Esophagus muscularis mucosa (tissue), 4 donors: ENCODE results near the gene NAT14. TPM values are rescaled to one million over a fixed set of nuclear protein-coding genes. Genes with fewer than 3 reads are reported as not detected.

Experiments used
- DNase-seq: peaks from one replicate; pipeline ENCODE4 v3.0.0-alpha.2; 2017; ENCODE audit errors: extremely low spot score
- H3K27ac ChIP-seq, 4 donors: fragments of 200-600 bp; sonication (generic); replicated peaks in 1 of 4; 1 replicate in 3 of 4; 2 replicates in 1 of 4; pipeline ENCODE4 v1.5.1; 2016 to 2019; ENCODE audit warnings: mild to moderate bottlenecking in 1 of 4
- H3K27me3 ChIP-seq, 4 donors: fragments of 200-600 bp; sonication (generic); one replicate each; pipeline versions ENCODE4 v1.5.1 to v1.6.0; 2016 to 2019
- H3K36me3 ChIP-seq, 4 donors: fragments of 200-600 bp; sonication (generic); one replicate each; pipeline ENCODE4 v1.5.1; 2016 to 2019
- H3K4me1 ChIP-seq, 4 donors: fragments of 200-600 bp; sonication (generic); one replicate each; pipeline ENCODE4 v1.5.1; 2016 to 2019
- H3K4me3 ChIP-seq, 4 donors: fragments of 200-600 bp; sonication (generic); 1 replicate in 2 of 4; 2 replicates in 2 of 4; pipeline ENCODE4 v1.5.1; 2016 to 2019; ENCODE audit warnings: mild to moderate bottlenecking in 4 of 4, moderate library complexity in 1 of 4
- H3K9me3 ChIP-seq, 4 donors: fragments of 200-600 bp; sonication (generic); 1 replicate in 3 of 4; 2 replicates in 1 of 4; pipeline ENCODE4 v1.5.1; 2016 to 2019
- CTCF ChIP-seq, 3 experiments: fragments of 200-600 bp in 2 of 3; fragments of 450-650 bp in 1 of 3; sonication (generic) in 2 of 3; IDR thresholded peaks; one replicate each; pipeline ENCODE4 v1.5.1; 2017 to 2019; ENCODE audit warnings: antibody characterized with exemption in 3 of 3, mild to moderate bottlenecking in 2 of 3, moderate library complexity in 1 of 3
- EP300 ChIP-seq: sonication (generic); formaldehyde crosslinking; IDR thresholded peaks from one replicate; pipeline ENCODE4 v1.6.1; 2017; ENCODE audit warnings: antibody characterized with exemption
- POLR2A ChIP-seq: fragments of 450-650 bp; IDR thresholded peaks from one replicate; pipeline ENCODE4 v1.6.1; 2017; ENCODE audit warnings: antibody characterized with exemption, moderate library complexity, mild to moderate bottlenecking, low read depth
- POLR2AphosphoS5 ChIP-seq, 2 donors: sonication (generic); formaldehyde crosslinking; IDR thresholded peaks; one replicate each; pipeline ENCODE4 v1.6.1; 2017; ENCODE audit warnings: antibody characterized with exemption in 2 of 2
- WGBS: methylation state at CpG from one replicate; pipeline ENCODE4 v1.1.5; 2018; 5-methylcytosine and 5-hydroxymethylcytosine counted together
- intact Hi-C: fragments of 100-400 bp; cut with DNase I; formaldehyde crosslinking; loops from one replicate; pipeline ENCODE4 v1.15.1; 2023
- total RNA-seq, 4 donors: library from RNA; depleted of rRNA; stranded (reverse); fragments of >200 nt; gene quantifications; one replicate each; pipeline versions ENCODE4 v1.1.0 to v1.2.1, GENCODE V29; 2016

NAT14 gene
- total RNA-seq, 4 donors from 2014 or later, result 5.8 to 14.2 (median 10.2) TPM

DNA sequence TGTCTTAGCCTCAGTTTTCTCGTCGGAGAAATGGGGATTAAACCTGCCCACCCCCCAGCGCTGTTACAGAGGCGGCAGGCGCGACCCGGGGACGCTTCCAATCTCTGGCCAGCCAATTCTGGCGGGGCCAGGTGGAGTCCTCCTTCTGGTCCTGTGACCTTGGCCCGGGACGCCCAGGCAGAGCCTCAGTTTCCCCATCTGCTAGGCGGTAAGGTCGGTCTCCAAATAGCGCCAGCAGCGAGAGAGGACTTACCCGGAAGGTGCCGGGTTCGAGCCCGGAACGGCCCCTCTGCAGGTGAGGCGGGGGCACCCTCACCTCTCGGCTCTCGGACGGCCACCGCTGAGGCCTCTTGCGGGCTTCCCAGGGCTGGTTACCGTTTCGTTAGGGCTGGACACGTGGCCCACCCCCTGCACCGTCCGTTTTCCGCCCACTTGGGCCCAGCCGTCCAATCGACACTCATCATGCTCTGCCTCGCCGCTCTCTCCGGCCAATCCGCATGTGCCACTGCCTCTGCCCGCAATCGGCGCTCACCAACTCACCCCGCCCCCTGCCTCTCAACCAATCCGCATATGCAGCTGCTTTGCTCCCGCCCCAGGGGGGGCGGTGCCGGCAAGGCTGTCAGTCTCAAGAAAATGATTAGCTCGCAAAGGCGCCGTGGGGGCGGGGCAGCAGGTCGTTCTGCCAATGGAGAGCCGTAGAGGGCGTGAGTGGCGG is 23.6 kb upstream of the NAT14 start, which contains the start of gene ISOC2:
TSS of gene ISOC2 (minus strand) at position 384 of the 715 bp plus-strand sequence. CDS start 5,156 bp downstream, outside the sequence.
- Histone ChIP-seq H3K4me1 (peaks cover 11 to 38% (median 33%) of the 10 kb centered on the region in 4 donors), H3K4me3 (peak within 1 kb of the TSS; percentile 79 to 95 (median 84)), H3K27me3 (no peaks in the 10 kb centered on the region), H3K27ac (peak within 1 kb of the TSS; percentile 93 to 97 (median 95)), H3K9me3 (no peaks in the 10 kb centered on the region), H3K36me3 (peaks cover 0 to 6% (median under 1%) of the 10 kb centered on the region in 4 donors)
- peak; percentile 75 for TF ChIP-seq POLR2A
- no peak for TF ChIP-seq EP300
- TF ChIP-seq CTCF (IDR thresholded peaks at IDR 0.05), result peak in 1 of 3 experiments; percentile 17
- peak; percentile 79 to 89 for TF ChIP-seq POLR2AphosphoS5 (IDR thresholded peaks at IDR 0.05)
- DNase-seq, result peak; percentile 100
- WGBS, result 0% methylated on average over 5 of the region's 54 CpGs
- intact Hi-C loops, result no loop called here

GRCh38 chr19:55461974-55462626 is 22.9 kb upstream of the NAT14 start:
- no peaks in the 10 kb centered on the region for H3K36me3 ChIP-seq
- no peak for DNase-seq
- H3K27me3 ChIP-seq, result no peaks in the 10 kb centered on the region
- no peaks in the 10 kb centered on the region for H3K9me3 ChIP-seq
- intact Hi-C loops, result no loop called here
- TF ChIP-seq POLR2A (no peak), CTCF (IDR thresholded peaks at IDR 0.05) (no peak), POLR2AphosphoS5 (IDR thresholded peaks at IDR 0.05) (no peak), EP300 (no peak)
- peaks cover 11 to 38% (median 33%) of the 10 kb centered on the region in 4 donors for H3K4me1 ChIP-seq
- WGBS, result 13% methylated on average over 27 of the region's 27 CpGs
- H3K4me3 ChIP-seq, result peak overlapping the region; percentile 79 to 95 (median 84)
- H3K27ac ChIP-seq, result peak overlapping the region; percentile 88 to 96 (median 94)

DNA sequence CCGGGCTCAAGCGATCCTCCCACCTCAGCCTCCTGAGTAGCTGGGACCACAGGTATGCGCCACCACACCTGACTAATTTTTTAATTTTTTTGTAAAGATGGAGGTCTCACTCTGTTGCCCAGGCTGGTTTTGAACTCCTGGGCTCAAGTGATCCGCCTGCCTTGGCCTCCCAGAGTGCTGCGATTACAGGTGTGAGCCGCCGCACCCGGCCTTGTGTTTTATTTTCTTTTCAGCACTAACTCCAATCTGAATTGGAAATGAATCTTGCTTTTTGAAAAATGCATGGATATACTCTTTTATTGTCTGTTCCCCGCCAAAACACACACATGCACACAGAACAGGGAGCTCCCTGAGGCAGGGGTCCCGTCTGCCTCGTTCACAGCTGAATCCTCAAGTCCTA is 22.3 kb upstream of the NAT14 start:
- DNase-seq, result no peak
- intact Hi-C loops, result no loop called here
- Histone ChIP-seq H3K4me3 (no peak overlapping the region), H3K36me3 (no peaks in the 10 kb centered on the region), H3K4me1 (peaks cover 15 to 42% (median 36%) of the 10 kb centered on the region in 4 donors), H3K27ac (no peak overlapping the region), H3K27me3 (no peaks in the 10 kb centered on the region), H3K9me3 (no peaks in the 10 kb centered on the region)
- no peak for TF ChIP-seq EP300
- no peak for TF ChIP-seq POLR2AphosphoS5 (IDR thresholded peaks at IDR 0.05)
- no peak for TF ChIP-seq POLR2A
- no peak for TF ChIP-seq CTCF (IDR thresholded peaks at IDR 0.05)
- 83% methylated on average over 11 of the region's 11 CpGs for WGBS

DNA sequence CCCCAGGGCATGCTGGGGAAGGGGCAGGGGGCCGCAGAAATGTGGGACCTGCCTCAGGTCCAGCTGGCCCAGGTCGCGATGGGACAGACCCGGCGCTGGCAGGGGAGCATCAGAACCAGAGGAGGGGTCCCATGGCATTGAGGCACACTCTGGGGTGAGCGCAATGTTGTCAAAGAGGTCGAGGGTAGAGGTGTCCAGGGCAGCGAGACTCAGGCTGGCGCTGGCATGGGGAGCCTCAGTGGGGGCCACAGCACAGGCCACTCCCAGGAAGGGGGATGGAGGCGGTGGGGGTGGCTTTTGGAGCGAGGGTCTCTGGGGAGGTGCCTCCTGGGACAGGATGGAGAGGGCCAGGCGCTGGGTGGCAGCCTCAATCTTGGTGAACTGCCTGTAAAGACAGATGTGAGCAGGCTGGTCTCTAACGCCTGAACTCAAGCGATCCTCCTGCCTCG is 21.4 kb upstream of the NAT14 start:
- no peak overlapping the region for H3K27ac ChIP-seq
- no peaks in the 10 kb centered on the region for H3K9me3 ChIP-seq
- H3K4me1 ChIP-seq, result peaks cover 19 to 45% (median 42%) of the 10 kb centered on the region in 4 donors
- no peak for TF ChIP-seq CTCF (IDR thresholded peaks at IDR 0.05)
- TF ChIP-seq EP300, result no peak
- TF ChIP-seq POLR2AphosphoS5 (IDR thresholded peaks at IDR 0.05), result no peak
- no peak for TF ChIP-seq POLR2A
- no peaks in the 10 kb centered on the region for H3K27me3 ChIP-seq
- H3K36me3 ChIP-seq, result no peaks in the 10 kb centered on the region
- DNase-seq, result no peak
- intact Hi-C loops, result no loop called here
- 71% methylated on average over 9 of the region's 15 CpGs for WGBS
- H3K4me3 ChIP-seq, result no peak overlapping the region
